Measurements from ENCODE around the gene BAHCC1. TPM values are rescaled to one million over a fixed set of nuclear protein-coding genes. Genes with fewer than 3 reads are reported as not detected.
A peak's percentile ranks its signal among the peaks of the same experiment; 100 is the strongest.

Gene BAHCC1
- total and polyA plus RNA-seq, 2 donors: 5.8 to 7.3 TPM

DNA sequence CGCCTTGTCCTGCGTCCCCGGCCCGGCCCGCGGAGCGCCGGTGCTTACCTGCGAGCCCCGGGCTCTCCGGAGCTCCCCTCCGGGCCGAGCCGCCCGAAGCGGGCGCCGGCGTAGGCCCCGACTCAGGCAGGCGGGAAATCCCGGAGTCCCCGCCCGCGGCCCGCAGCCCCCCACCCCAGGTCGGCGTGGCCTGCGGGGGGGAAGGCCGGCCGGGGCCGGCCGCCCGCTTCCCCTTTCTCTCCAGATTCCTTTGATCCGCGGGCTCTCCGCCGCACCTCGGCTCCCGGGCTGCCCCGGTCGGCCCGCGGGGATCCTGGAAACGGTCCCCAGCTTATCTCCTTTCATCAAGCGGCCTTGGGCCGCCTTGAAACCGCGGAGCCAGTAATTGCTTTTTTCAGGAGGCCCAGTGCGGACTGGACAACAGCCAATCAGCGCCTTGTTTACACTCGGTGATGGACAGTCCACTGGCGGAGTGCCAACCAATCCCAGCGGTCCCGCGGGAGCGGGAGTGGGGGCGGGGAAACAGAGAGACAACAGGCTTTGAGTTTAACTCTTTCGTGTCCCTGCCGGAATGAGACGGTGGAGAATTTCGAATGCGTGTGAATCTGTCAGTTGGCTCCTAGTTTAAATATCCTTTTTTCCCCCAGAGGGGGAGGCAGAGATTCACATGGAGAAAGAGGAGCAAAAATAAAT is 1.4 kb upstream of the BAHCC1 start:
- Histone ChIP-seq H3K27me3 (ENCODE audit: control insufficient read depth in 2 of 2, insufficient read depth in 1 of 2, low read length in 1 of 2) (peaks cover 30 to 99% of the 10 kb centered on the region in 2 donors), H3K36me3 (ENCODE audit: control insufficient read depth in 2 of 2, insufficient read depth in 2 of 2, low read length in 1 of 2) (peaks cover 0 to 5% of the 10 kb centered on the region in 2 donors), H3K4me3 (ENCODE audit: low read length in 2 of 2) (peak overlapping the region; percentile 43 to 53), H3K9me3 (ENCODE audit: control insufficient read depth in 2 of 2, insufficient read depth in 1 of 2, low read length in 1 of 2) (no peaks in the 10 kb centered on the region), H3K4me1 (ENCODE audit: control insufficient read depth in 2 of 2, insufficient read depth in 2 of 2, low read length in 2 of 2) (peaks cover 32 to 75% of the 10 kb centered on the region in 2 donors), H3K27ac (ENCODE audit: low read depth in 1 of 2, low read length in 1 of 2) (peak overlapping the region in 1 of 2 donors; percentile 42)
- WGBS: under 1% methylated on average over 63 of the region's 63 CpGs
- peak in 7 of 9 donors; percentile 57 to 90 (median 71) for DNase-seq (ENCODE audit: low read depth in 6 of 9, low spot score in 9 of 9)

DNA sequence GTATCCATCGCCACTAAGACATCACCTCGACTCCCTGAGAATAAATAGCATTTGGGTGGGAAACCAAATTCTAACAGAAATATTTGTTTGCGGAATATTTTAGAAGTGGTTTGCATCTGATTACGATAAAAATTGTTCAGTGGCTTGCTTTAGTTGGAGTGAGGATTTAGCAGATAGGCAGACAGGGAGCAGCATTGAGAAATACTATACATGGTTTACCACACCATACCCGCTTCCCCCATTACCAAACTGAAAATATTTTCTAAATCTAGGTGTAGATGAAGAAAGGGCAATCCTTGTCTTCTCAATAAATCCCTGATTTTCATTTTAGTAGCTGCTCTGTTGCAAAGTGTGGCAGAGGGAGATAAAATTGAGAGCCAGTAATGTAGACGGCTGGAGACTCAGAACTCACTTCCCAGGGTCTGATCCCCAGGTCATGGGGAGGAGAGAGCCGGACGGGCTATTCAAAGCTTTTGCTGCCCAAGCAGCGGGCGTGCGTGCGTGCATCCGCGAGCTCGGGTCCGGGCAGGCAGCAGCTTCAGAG is 808 bp upstream of the BAHCC1 start:
- Histone ChIP-seq H3K27ac (ENCODE audit: low read depth in 1 of 2, low read length in 1 of 2) (no peak overlapping the region), H3K9me3 (ENCODE audit: control insufficient read depth in 2 of 2, insufficient read depth in 1 of 2, low read length in 1 of 2) (no peaks in the 10 kb centered on the region), H3K27me3 (ENCODE audit: control insufficient read depth in 2 of 2, insufficient read depth in 1 of 2, low read length in 1 of 2) (peaks cover 26 to 97% of the 10 kb centered on the region in 2 donors), H3K4me1 (ENCODE audit: control insufficient read depth in 2 of 2, insufficient read depth in 2 of 2, low read length in 2 of 2) (peaks cover 32 to 75% of the 10 kb centered on the region in 2 donors), H3K36me3 (ENCODE audit: control insufficient read depth in 2 of 2, insufficient read depth in 2 of 2, low read length in 1 of 2) (peaks cover 0 to 5% of the 10 kb centered on the region in 2 donors), H3K4me3 (ENCODE audit: low read length in 2 of 2) (peak overlapping the region; percentile 43 to 53)
- WGBS: 7% methylated on average over 16 of the region's 16 CpGs
- peak in 1 of 9 donors; percentile 30 for DNase-seq (ENCODE audit: low read depth in 6 of 9, low spot score in 9 of 9)

DNA sequence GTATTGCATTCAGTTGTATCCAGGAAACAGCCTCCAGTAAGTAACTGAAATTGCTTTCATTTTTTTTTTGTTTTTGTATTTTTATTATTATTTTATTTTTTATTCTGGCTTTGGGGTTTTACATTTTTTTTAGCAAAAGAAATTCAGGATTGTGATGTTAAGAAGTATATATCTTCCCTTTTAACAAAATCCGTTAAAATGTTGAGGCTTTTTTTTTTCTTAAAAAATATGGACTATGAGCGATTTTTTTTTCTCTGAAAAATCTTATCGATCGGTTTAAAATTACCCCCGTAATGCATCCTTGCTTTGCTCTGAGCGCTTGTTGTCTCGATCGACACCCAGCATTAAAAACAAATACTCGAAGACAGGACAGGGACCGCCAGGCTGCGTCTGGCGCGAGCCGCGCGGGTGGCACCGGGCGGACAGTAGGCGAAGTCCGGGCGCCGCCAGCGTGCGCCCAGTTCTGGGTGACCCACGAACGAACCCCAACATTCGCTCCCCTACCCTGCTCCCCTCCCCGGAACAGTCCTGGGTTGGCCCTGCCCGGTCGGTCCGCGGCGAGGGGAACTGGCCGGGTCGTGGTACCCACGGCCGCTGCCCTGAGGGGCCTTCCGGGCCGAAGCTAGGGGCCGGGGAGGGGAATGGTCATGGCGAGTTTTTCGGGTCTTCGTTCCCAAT is 482 bp downstream of the BAHCC1 start:
- Histone ChIP-seq H3K4me3 (ENCODE audit: low read length in 2 of 2) (peak overlapping the region; percentile 64 to 87), H3K27ac (ENCODE audit: low read depth in 1 of 2, low read length in 1 of 2) (peak overlapping the region; percentile 58 to 65), H3K27me3 (ENCODE audit: control insufficient read depth in 2 of 2, insufficient read depth in 1 of 2, low read length in 1 of 2) (peaks cover 29 to 96% of the 10 kb centered on the region in 2 donors), H3K9me3 (ENCODE audit: control insufficient read depth in 2 of 2, insufficient read depth in 1 of 2, low read length in 1 of 2) (peaks cover 0 to 5% of the 10 kb centered on the region in 2 donors), H3K4me1 (ENCODE audit: control insufficient read depth in 2 of 2, insufficient read depth in 2 of 2, low read length in 2 of 2) (peaks cover 40 to 75% of the 10 kb centered on the region in 2 donors), H3K36me3 (ENCODE audit: control insufficient read depth in 2 of 2, insufficient read depth in 2 of 2, low read length in 1 of 2) (peaks cover 0 to 5% of the 10 kb centered on the region in 2 donors)
- WGBS: 1% methylated on average over 43 of the region's 43 CpGs
- peak in 1 of 9 donors; percentile 36 for DNase-seq (ENCODE audit: low read depth in 6 of 9, low spot score in 9 of 9)

DNA sequence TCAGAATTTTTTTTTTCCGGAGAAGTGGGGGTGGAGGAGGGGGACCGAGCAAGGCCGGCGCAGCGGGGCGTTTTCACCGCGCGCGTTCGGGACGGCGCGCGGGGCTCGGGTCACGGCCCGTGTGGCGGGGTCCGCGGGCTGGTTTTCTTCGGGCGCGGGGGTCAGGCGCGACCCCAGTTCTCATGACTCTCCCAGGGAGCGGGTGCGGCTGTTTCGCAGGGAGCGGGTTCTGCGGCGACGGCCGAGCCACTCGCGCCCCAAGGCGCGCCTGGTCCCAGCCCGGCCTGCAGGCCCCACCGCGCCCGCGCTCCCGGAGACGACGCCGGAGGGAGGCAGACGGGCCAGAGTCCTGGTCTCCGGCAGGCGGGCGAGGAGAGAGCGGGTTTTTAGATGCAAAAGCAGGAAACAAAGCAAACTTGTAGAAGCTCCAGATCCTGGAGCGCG is 1.0 kb downstream of the BAHCC1 start:
- H3K9me3 ChIP-seq (ENCODE audit: control insufficient read depth in 2 of 2, insufficient read depth in 1 of 2, low read length in 1 of 2): peaks cover 0 to 8% of the 10 kb centered on the region in 2 donors
- peak overlapping the region; percentile 64 to 86 for H3K27ac ChIP-seq (ENCODE audit: low read depth in 1 of 2, low read length in 1 of 2)
- H3K27me3 ChIP-seq (ENCODE audit: control insufficient read depth in 2 of 2, insufficient read depth in 1 of 2, low read length in 1 of 2): peaks cover 27 to 96% of the 10 kb centered on the region in 2 donors
- H3K36me3 ChIP-seq (ENCODE audit: control insufficient read depth in 2 of 2, insufficient read depth in 2 of 2, low read length in 1 of 2): peaks cover 0 to 4% of the 10 kb centered on the region in 2 donors
- peak overlapping the region; percentile 64 to 87 for H3K4me3 ChIP-seq (ENCODE audit: low read length in 2 of 2)
- no peak for DNase-seq (ENCODE audit: low read depth in 6 of 9, low spot score in 9 of 9)
- H3K4me1 ChIP-seq (ENCODE audit: control insufficient read depth in 2 of 2, insufficient read depth in 2 of 2, low read length in 2 of 2): peaks cover 44 to 75% of the 10 kb centered on the region in 2 donors
- under 1% methylated on average over 54 of the region's 54 CpGs for WGBS

DNA sequence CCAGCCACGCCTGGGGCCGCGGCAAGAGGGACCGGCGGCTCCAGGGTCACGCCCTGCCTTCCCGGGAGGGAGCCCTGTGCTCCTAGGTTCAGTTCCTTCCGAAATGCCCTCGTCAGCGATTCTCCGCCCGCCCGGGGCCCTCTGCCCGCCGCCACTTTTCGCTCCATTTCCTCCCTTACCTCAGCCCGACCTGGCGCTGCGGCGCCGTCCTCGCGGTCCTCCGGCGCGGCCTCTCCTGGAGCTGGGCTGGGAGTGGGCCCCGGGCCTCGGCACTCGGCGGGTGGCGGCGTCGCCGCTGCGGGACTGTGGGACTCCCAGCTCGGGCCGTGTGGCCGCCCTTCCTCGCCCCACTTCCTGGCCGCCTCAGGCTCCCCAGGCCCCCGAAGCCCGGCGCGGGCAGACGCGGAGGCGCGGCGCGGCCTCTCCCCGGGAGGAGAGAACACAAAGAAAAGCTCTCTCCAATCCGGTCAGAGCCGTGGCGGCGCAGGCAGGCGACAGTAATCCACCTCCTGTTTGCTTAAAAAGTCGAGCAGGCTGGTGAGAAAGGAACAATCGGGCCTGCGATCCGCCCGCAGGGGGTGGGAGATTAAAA is 1.6 kb downstream of the BAHCC1 start:
- H3K27ac ChIP-seq (ENCODE audit: low read depth in 1 of 2, low read length in 1 of 2): peak overlapping the region; percentile 75 to 86
- WGBS: under 1% methylated on average over 61 of the region's 61 CpGs
- H3K4me3 ChIP-seq (ENCODE audit: low read length in 2 of 2): peak overlapping the region; percentile 64 to 87
- H3K36me3 ChIP-seq (ENCODE audit: control insufficient read depth in 2 of 2, insufficient read depth in 2 of 2, low read length in 1 of 2): peaks cover 0 to under 1% of the 10 kb centered on the region in 2 donors
- peaks cover 22 to 96% of the 10 kb centered on the region in 2 donors for H3K27me3 ChIP-seq (ENCODE audit: control insufficient read depth in 2 of 2, insufficient read depth in 1 of 2, low read length in 1 of 2)
- DNase-seq (ENCODE audit: low read depth in 6 of 9, low spot score in 9 of 9): peak in 1 of 9 donors; percentile 81
- H3K9me3 ChIP-seq (ENCODE audit: control insufficient read depth in 2 of 2, insufficient read depth in 1 of 2, low read length in 1 of 2): peaks cover 0 to 10% of the 10 kb centered on the region in 2 donors
- H3K4me1 ChIP-seq (ENCODE audit: control insufficient read depth in 2 of 2, insufficient read depth in 2 of 2, low read length in 2 of 2): peaks cover 49 to 75% of the 10 kb centered on the region in 2 donors

DNA sequence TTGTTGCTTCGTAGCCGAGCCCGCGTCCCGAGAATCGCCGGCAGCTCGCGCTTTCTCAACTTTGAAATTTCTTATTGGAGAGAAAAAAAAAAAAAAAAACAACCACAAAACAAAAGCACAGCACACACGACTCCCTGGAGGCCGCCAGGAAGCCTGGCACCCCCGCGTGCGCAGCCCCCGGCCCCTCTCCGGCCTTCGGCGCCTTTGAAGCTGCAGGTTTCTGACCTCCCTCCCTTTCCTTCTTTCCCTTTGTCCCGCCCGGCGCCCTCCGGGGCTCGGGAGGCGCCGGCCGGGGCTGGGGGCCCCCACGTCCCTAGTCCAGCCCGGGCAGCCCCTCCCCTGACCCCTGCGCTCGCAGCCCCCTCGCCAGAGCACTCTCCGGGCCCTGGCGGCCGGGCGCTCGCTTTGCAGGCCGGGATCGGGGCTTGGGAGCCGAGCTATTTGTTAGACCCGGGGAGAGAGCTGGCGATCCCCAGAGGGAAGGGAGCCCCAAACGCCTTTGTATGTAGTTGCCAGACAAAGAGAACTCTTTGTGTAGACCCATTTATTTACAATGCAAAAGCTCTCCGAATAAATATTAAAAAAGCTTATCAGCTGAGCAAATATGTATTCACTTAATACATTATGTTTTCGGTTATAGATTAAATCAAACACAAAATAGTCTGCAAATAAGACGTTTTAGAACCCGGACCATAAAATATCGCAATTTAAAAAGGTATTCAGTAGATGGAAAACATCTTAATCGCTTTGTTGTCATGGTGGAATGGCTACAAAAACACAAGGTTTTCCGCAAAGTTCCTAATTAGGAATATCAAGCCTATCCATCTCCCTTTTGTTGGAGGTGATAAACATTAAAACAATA is 2.3 kb downstream of the BAHCC1 start:
- peaks cover 22 to 96% of the 10 kb centered on the region in 2 donors for H3K27me3 ChIP-seq (ENCODE audit: control insufficient read depth in 2 of 2, insufficient read depth in 1 of 2, low read length in 1 of 2)
- WGBS: 4% methylated on average over 49 of the region's 49 CpGs
- peaks cover 53 to 75% of the 10 kb centered on the region in 2 donors for H3K4me1 ChIP-seq (ENCODE audit: control insufficient read depth in 2 of 2, insufficient read depth in 2 of 2, low read length in 2 of 2)
- peak overlapping the region; percentile 75 to 86 for H3K27ac ChIP-seq (ENCODE audit: low read depth in 1 of 2, low read length in 1 of 2)
- peaks cover 0 to 3% of the 10 kb centered on the region in 2 donors for H3K36me3 ChIP-seq (ENCODE audit: control insufficient read depth in 2 of 2, insufficient read depth in 2 of 2, low read length in 1 of 2)
- peak in 1 of 9 donors; percentile 63 for DNase-seq (ENCODE audit: low read depth in 6 of 9, low spot score in 9 of 9)
- peak overlapping the region; percentile 64 to 87 for H3K4me3 ChIP-seq (ENCODE audit: low read length in 2 of 2)
- H3K9me3 ChIP-seq (ENCODE audit: control insufficient read depth in 2 of 2, insufficient read depth in 1 of 2, low read length in 1 of 2): peaks cover 0 to 13% of the 10 kb centered on the region in 2 donors

DNA sequence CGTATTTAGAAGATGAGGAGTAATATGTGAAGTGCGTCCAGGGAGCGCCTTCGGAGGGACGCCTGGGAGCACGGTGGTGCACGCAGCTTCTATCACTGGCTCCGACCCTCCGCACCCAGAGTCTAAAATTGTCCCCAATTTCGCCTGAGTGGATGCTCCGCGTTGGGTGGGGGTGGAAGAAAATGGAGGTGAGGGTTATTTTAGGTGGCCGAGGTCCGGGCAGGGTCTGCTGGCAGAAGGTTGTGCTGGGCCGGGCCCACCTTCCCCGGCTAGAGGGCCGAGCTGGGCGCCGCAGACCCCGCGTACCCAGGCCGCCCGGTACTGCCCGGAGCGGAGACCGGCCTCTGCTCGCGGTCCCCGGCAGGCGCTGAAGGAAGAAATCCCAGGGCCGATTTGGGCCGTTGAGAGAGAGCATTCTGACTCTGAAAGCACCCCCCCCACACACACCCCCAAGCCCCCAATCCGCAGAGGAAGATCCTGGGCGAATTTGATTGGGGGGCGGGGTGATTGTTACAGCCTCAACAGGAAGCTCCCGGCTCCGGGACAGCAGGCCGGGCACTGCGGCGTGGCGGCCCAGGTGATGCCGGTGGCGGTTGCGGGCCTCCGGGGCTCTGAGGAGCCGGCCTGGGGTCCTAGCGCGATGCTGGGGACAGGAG is 3.0 kb downstream of the BAHCC1 start:
- Histone ChIP-seq H3K27ac (ENCODE audit: low read depth in 1 of 2, low read length in 1 of 2) (peak overlapping the region in 1 of 2 donors; percentile 32), H3K4me3 (ENCODE audit: low read length in 2 of 2) (peak overlapping the region; percentile 64 to 87), H3K9me3 (ENCODE audit: control insufficient read depth in 2 of 2, insufficient read depth in 1 of 2, low read length in 1 of 2) (peaks cover 0 to 14% of the 10 kb centered on the region in 2 donors), H3K27me3 (ENCODE audit: control insufficient read depth in 2 of 2, insufficient read depth in 1 of 2, low read length in 1 of 2) (peaks cover 18 to 94% of the 10 kb centered on the region in 2 donors), H3K4me1 (ENCODE audit: control insufficient read depth in 2 of 2, insufficient read depth in 2 of 2, low read length in 2 of 2) (peaks cover 55 to 75% of the 10 kb centered on the region in 2 donors), H3K36me3 (ENCODE audit: control insufficient read depth in 2 of 2, insufficient read depth in 2 of 2, low read length in 1 of 2) (peaks cover 0 to 3% of the 10 kb centered on the region in 2 donors)
- WGBS: 3% methylated on average over 48 of the region's 48 CpGs
- DNase-seq (ENCODE audit: low read depth in 6 of 9, low spot score in 9 of 9): peak in 1 of 9 donors; percentile 68
